Right cardiac atrium (tissue), 5 donors: Measurements from ENCODE around the gene COL23A1. TPM values are rescaled to one million over a fixed set of nuclear protein-coding genes. Genes with fewer than 3 reads are reported as not detected.

ENCODE experiments used
- ATAC-seq, 2 donors: fragments of 200-7000 bp; cut with Tn5 transposase; one replicate each; pipeline versions ENCODE4 v1.8.0 to v1.9.1; 2020; ENCODE audit warnings: moderate library complexity in 2 of 2, mild to moderate bottlenecking in 1 of 2
- DNase-seq, 3 donors: peaks; one replicate each; pipeline ENCODE4 v3.0.0-alpha.2; 2020
- H3K27ac ChIP-seq: one replicate; pipeline ENCODE4 v1.5.1; 2013; ENCODE audit warnings: mild to moderate bottlenecking, low read length, control low read depth, moderate library complexity
- H3K27me3 ChIP-seq: one replicate; pipeline ENCODE4 v1.6.1; 2013; ENCODE audit not compliant: control insufficient read depth, insufficient read depth
- H3K4me1 ChIP-seq: one replicate; pipeline ENCODE4 v1.6.1; 2013; ENCODE audit warnings: low read length; ENCODE audit not compliant: control insufficient read depth, insufficient read depth
- H3K4me3 ChIP-seq: one replicate; pipeline ENCODE4 v1.5.1; 2013; ENCODE audit warnings: low read length, control low read depth
- H3K9me3 ChIP-seq: one replicate; pipeline ENCODE4 v1.6.1; 2013; ENCODE audit warnings: low read length; ENCODE audit not compliant: control insufficient read depth
- WGBS: extraction: QIAGEN DNeasy Blood & Tissue Kit; methylation state at CpG from one replicate; pipeline ENCODE4 v1.1.7; 2013; 5-methylcytosine and 5-hydroxymethylcytosine counted together
- intact Hi-C, 4 donors: fragments of 100-400 bp; cut with DNase I; formaldehyde crosslinking; loops; one replicate each; pipeline versions ENCODE4 v1.11.0 to v1.14.0; 2022 to 2023
- polyA plus RNA-seq: library from polyadenylated mRNA; stranded (reverse); fragments of 200-250 nt; gene quantifications from one replicate; pipeline ENCODE4 v1.2.3, GENCODE V29; 2013
- total RNA-seq, 4 donors: library from RNA; stranded (reverse); fragmentation: NEBNext Ultra II Directional; extraction: Animal tissue kit (Norgen Biotek cat#: 25700); gene quantifications; one replicate each; pipeline ENCODE4 v1.2.1, GENCODE V29; 2021
- donor health status: healthy with polysubstance abuse.
- donor health status: DM: no; HTN: yes; CAD: no.
- donor health status: DM: no; HTN: no; CAD: no.
- donor health status: DM: no; HTN: yes; CAD: no; lungs with severe emphysema.
- donor health status: DM: yes; HTN: yes; CAD: no.

COL23A1 gene
- total and polyA plus RNA-seq, 5 donors: 2.5 to 13.6 (median 6.3) TPM

GRCh38 chr5:178554311-178554710 is 35.9 kb downstream of the COL23A1 start:
- ATAC-seq (no peak), DNase-seq (no peak)
- Histone ChIP-seq H3K27ac (no peak overlapping the region), H3K9me3 (no peaks in the 10 kb centered on the region), H3K27me3 (no peaks in the 10 kb centered on the region), H3K4me3 (no peak overlapping the region), H3K4me1 (no peaks in the 10 kb centered on the region)
- 91% methylated on average over 11 of the region's 11 CpGs for WGBS
- intact Hi-C loops: loop anchor here in 1 of 4 donors (5.0 kb wide), 1 partner anchor 277 kb away; no protein-coding TSS in a partner anchor

GRCh38 chr5:178553517-178553916 is 36.7 kb downstream of the COL23A1 start:
- H3K4me3 ChIP-seq: no peak overlapping the region
- ATAC-seq: no peak
- no peaks in the 10 kb centered on the region for H3K27me3 ChIP-seq
- no peak overlapping the region for H3K27ac ChIP-seq
- no peaks in the 10 kb centered on the region for H3K9me3 ChIP-seq
- 78% methylated on average over 13 of the region's 13 CpGs for WGBS
- no peak for DNase-seq
- intact Hi-C loops: loop anchor here in 2 of 4 donors (2.0 to 5.0 kb wide), 2 partner anchors 273 to 276 kb away; no protein-coding TSS in a partner anchor
- H3K4me1 ChIP-seq: no peaks in the 10 kb centered on the region

- DNase-seq (no peak), ATAC-seq (no peak)
- 54% methylated on average over 7 of the region's 7 CpGs for WGBS
- Histone ChIP-seq H3K4me3 (no peak overlapping the region), H3K27me3 (no peaks in the 10 kb centered on the region), H3K27ac (no peak overlapping the region), H3K9me3 (no peaks in the 10 kb centered on the region), H3K4me1 (no peaks in the 10 kb centered on the region)
- intact Hi-C loops: loop anchor here in 1 of 4 donors (5.0 kb wide), 1 partner anchor 274 kb away; no protein-coding TSS in a partner anchor
Observed at GRCh38 chr5:178551468-178551867, 38.7 kb downstream of the COL23A1 start.

- ATAC-seq (no peak), DNase-seq (no peak)
- no peak overlapping the region for H3K27ac ChIP-seq
- intact Hi-C loops: loop anchor here in 1 of 4 donors (5.0 kb wide), 1 partner anchor 274 kb away; no protein-coding TSS in a partner anchor
- no peaks in the 10 kb centered on the region for H3K27me3 ChIP-seq
- H3K4me3 ChIP-seq: no peak overlapping the region
- H3K9me3 ChIP-seq: no peaks in the 10 kb centered on the region
- H3K4me1 ChIP-seq: no peaks in the 10 kb centered on the region
Observed at GRCh38 chr5:178551059-178551458, 39.1 kb downstream of the COL23A1 start.

DNA sequence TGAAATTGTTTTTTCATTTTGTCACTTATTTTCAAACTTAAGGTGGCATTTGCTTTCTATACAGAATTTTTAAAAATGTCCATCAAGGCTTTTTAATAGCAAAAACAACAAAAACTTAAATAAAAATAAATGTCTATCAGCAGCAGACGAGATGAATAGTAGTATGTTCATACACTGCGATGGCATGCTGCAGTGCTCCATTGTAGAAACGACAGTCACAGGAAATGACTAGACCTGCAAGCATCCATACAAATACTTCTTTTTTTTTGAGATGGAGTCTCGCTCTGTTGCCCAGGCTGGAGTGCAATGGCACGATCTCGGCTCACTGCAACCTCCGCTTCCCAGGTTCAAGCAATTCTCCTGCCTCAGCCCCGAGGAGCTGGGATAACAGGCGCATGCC is 41.4 kb downstream of the COL23A1 start:
- no peak for DNase-seq
- Histone ChIP-seq H3K9me3 (no peaks in the 10 kb centered on the region), H3K4me3 (no peak overlapping the region), H3K27ac (no peak overlapping the region), H3K4me1 (no peaks in the 10 kb centered on the region), H3K27me3 (no peaks in the 10 kb centered on the region)
- WGBS: 69% methylated on average over 9 of the region's 9 CpGs
- intact Hi-C loops: loop anchor here in 3 of 4 donors (5.0 to 10.0 kb wide), 3 partner anchors 74 to 86 kb away; no protein-coding TSS in a partner anchor
- no peak for ATAC-seq

DNA sequence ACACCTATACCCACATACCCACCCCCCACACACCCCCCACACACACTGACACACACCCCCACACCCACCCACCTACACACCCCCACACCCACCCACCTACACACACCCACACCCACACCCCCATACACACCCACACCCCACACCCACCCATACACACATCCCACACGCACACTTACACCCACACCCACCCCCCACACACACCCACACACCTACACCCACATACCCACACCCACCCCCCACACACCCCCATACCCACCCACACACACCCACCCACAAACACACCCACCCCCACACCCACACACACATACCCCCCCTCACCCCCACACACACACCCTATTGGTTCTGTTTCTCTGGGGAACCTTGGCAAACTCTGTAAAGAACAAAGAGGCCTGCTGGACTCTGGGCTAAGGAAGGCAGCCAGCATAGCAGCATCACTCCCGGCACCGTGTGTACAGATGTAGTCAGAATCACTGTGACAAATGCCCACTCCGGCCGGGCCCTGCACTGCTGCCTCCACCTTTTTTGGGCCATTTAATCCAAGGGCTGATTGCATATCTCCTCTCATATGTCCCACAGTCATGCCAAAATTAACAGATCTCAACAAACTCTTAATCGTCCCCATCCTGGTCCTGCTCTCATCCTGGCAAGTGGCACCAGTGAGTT is 42.3 kb downstream of the COL23A1 start:
- WGBS: 43% methylated on average over 6 of the region's 6 CpGs
- ATAC-seq (peak; percentile 14 to 48), DNase-seq (no peak)
- Histone ChIP-seq H3K27me3 (no peaks in the 10 kb centered on the region), H3K4me1 (no peaks in the 10 kb centered on the region), H3K4me3 (no peak overlapping the region), H3K9me3 (no peaks in the 10 kb centered on the region), H3K27ac (peak overlapping the region; percentile 10)
- intact Hi-C loops: loop anchor here in 3 of 4 donors (5.0 to 10.0 kb wide), 3 partner anchors 73 to 86 kb away; no protein-coding TSS in a partner anchor

GRCh38 chr5:178547052-178547666 is 43.0 kb downstream of the COL23A1 start:
- WGBS: 64% methylated on average over 12 of the region's 12 CpGs
- intact Hi-C loops: loop anchor here in 3 of 4 donors (5.0 to 10.0 kb wide), 3 partner anchors 72 to 85 kb away; no protein-coding TSS in a partner anchor
- H3K27me3 ChIP-seq: no peaks in the 10 kb centered on the region
- peak overlapping the region; percentile 77 for H3K27ac ChIP-seq
- H3K4me1 ChIP-seq: no peaks in the 10 kb centered on the region
- no peak overlapping the region for H3K4me3 ChIP-seq
- H3K9me3 ChIP-seq: no peaks in the 10 kb centered on the region
- DNase-seq (no peak), ATAC-seq (no peak)

DNA sequence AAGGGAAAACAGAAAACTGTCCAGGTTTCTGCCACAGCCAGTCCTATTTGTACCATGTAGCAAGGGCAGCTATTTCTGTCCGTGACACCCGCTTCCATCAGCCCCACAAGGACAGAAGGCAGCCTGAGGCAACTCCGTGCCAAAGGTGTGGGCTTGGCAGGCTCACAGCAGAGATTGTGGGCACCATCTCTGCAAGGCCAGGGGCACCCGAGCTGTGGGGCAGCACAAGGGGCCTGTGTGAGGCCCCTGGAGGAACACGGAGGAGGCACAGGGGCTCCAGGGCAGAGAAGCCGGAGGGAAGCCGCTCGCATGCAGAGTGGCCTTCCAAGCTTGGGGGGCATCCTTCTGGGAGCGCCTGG is 43.5 kb downstream of the COL23A1 start:
- Histone ChIP-seq H3K4me3 (no peak overlapping the region), H3K27me3 (no peaks in the 10 kb centered on the region), H3K9me3 (no peaks in the 10 kb centered on the region), H3K4me1 (no peaks in the 10 kb centered on the region), H3K27ac (peak overlapping the region; percentile 77)
- intact Hi-C loops: loop anchor here in 3 of 4 donors (5.0 to 10.0 kb wide), 3 partner anchors 72 to 84 kb away; no protein-coding TSS in a partner anchor
- 67% methylated on average over 9 of the region's 9 CpGs for WGBS
- ATAC-seq: peak; percentile 62
- peak; percentile 31 to 78 (median 74) for DNase-seq

- no peaks in the 10 kb centered on the region for H3K27me3 ChIP-seq
- H3K27ac ChIP-seq: peak overlapping the region; percentile 77
- no peak overlapping the region for H3K4me3 ChIP-seq
- intact Hi-C loops: loop anchor here in 3 of 4 donors (5.0 to 10.0 kb wide), 3 partner anchors 71 to 84 kb away; no protein-coding TSS in a partner anchor
- DNase-seq: no peak
- ATAC-seq: peak in 1 of 2 donors; percentile 2
- H3K4me1 ChIP-seq: no peaks in the 10 kb centered on the region
- WGBS: 85% methylated on average over 16 of the region's 16 CpGs
- no peaks in the 10 kb centered on the region for H3K9me3 ChIP-seq
Observed at GRCh38 chr5:178545941-178546674, 44.1 kb downstream of the COL23A1 start.

GRCh38 chr5:178545176-178545575 is 45.0 kb downstream of the COL23A1 start:
- ATAC-seq (no peak), DNase-seq (no peak)
- intact Hi-C loops: loop anchor here in 3 of 4 donors (5.0 to 10.0 kb wide), 3 partner anchors 70 to 83 kb away; no protein-coding TSS in a partner anchor
- H3K4me3 ChIP-seq: no peak overlapping the region
- 62% methylated on average over 9 of the region's 9 CpGs for WGBS
- peak overlapping the region; percentile 40 for H3K27ac ChIP-seq
- H3K27me3 ChIP-seq: no peaks in the 10 kb centered on the region
- no peaks in the 10 kb centered on the region for H3K9me3 ChIP-seq
- no peaks in the 10 kb centered on the region for H3K4me1 ChIP-seq
